HCT116 (cell line): ENCODE data around the gene ESR2. TPM values are rescaled to one million over a fixed set of nuclear protein-coding genes. Genes with fewer than 3 reads are reported as not detected.

Source experiments
- ATAC-seq: fragments of 200-7000 bp; cut with Tn5 transposase; 2 replicates; pipeline ENCODE4 v1.9.1; 2020; ENCODE audit warnings: mild to moderate bottlenecking, moderate library complexity
- BruUV-seq: library from RNA; stranded (reverse); fragments of 400-500 nt; replicated peaks from 2 replicates; lab custom pipeline; 2021; lab: Mats Ljungman, UMichigan
- CTCF ChIA-PET: fragments of 300-600 bp; sonication (Branson Sonifier 250); formaldehyde crosslinking; loops from one replicate; lab custom pipeline; 2021; ENCODE audit warnings: antibody characterized with exemption; lab: Charles Lee
- POLR2A ChIA-PET: fragments of 300-600, 350-600 bp; sonication (Branson Sonifier 250); formaldehyde crosslinking; loops from one replicate; lab custom pipeline; 2021; ENCODE audit warnings: antibody characterized with exemption; lab: Charles Lee
- RAD21 ChIA-PET, 2 experiments: fragments of 300-600 bp; sonication (Branson Sonifier 250); formaldehyde crosslinking; loops; one replicate each; lab custom pipeline; 2023; ENCODE audit warnings: low total read pairs in 2 of 2; ENCODE audit not compliant: uncharacterized antibody in 2 of 2, unreplicated experiment in 2 of 2, low non-redundant PET in 1 of 2; lab: Charles Lee
- DNase-seq: peaks from one replicate; pipeline ENCODE4 v3.0.0-alpha.2; 2010; ENCODE audit warnings: low read depth, low spot score
- H2AFZ ChIP-seq: fragments of 200-600 bp; shearing (Covaris generic), sonication (generic); 2 replicates; pipeline ENCODE4 v1.6.1; 2017; ENCODE audit warnings: low read depth, mixed run types, mixed read lengths, antibody characterized with exemption, low read length; ENCODE audit not compliant: poor library complexity, severe bottlenecking
- H3K27ac ChIP-seq: 2 replicates; pipeline ENCODE4 v1.5.1; 2012; ENCODE audit warnings: low read depth, low read length
- H3K27me3 ChIP-seq: fragments of 200-600 bp; sonication (generic); 2 replicates; pipeline ENCODE4 v1.6.1; 2016; ENCODE audit warnings: mixed run types, low read length, mixed read lengths; ENCODE audit not compliant: insufficient read depth
- H3K36me3 ChIP-seq, 2 experiments: fragments of 200-500 bp in 1 of 2; fragments of 200-600 bp in 1 of 2; sonication (Bioruptor generic) in 1 of 2; sonication (generic) in 1 of 2; 2 replicates each; pipeline versions ENCODE4 v1.5.1 to v1.6.1; 2014 to 2016; ENCODE audit warnings: low read length in 2 of 2, inconsistent platforms in 1 of 2, mixed read lengths in 1 of 2, mixed run types in 1 of 2; ENCODE audit not compliant: insufficient read depth in 2 of 2, control insufficient read depth in 1 of 2
- H3K4me1 ChIP-seq, 2 experiments: fragments of 200-600 bp in 1 of 2; sonication (generic) in 1 of 2; 2 replicates each; pipeline versions ENCODE4 v1.5.1 to v1.6.1; 2012 to 2017; ENCODE audit warnings: low read length in 2 of 2, inconsistent platforms in 1 of 2, mild to moderate bottlenecking in 1 of 2, mixed read lengths in 1 of 2, mixed run types in 1 of 2, moderate library complexity in 1 of 2; ENCODE audit not compliant: insufficient read depth in 2 of 2, control insufficient read depth in 1 of 2
- H3K4me2 ChIP-seq: fragments of 200-600 bp; sonication (generic); 2 replicates; pipeline ENCODE4 v1.6.1; 2017; ENCODE audit warnings: mixed run types, low read length, mixed read lengths
- H3K4me3 ChIP-seq, 2 experiments: fragments of 200-600 bp in 1 of 2; sonication (generic) in 1 of 2; replicated peaks in 1 of 2; 2 replicates each; pipeline ENCODE4 v1.5.1; 2011 to 2016; ENCODE audit warnings: low read length in 2 of 2, control low read depth in 1 of 2, low read depth in 1 of 2, mild to moderate bottlenecking in 1 of 2, mixed read lengths in 1 of 2, mixed run types in 1 of 2
- H3K79me2 ChIP-seq: fragments of 200-600 bp; sonication (generic); 2 replicates; pipeline ENCODE4 v1.6.1; 2017; ENCODE audit warnings: mild to moderate bottlenecking, mixed run types, low read length, moderate library complexity, mixed read lengths; ENCODE audit not compliant: insufficient read depth
- H3K9ac ChIP-seq: fragments of 200-600 bp; sonication (generic); 2 replicates; pipeline ENCODE4 v1.6.1; 2016; ENCODE audit warnings: low read length, mixed read lengths
- H3K9me2 ChIP-seq: fragments of 200-600 bp; sonication (generic), shearing (Covaris generic); 2 replicates; pipeline ENCODE4 v1.6.1; 2017; ENCODE audit warnings: mixed run types, mild to moderate bottlenecking, moderate library complexity; ENCODE audit not compliant: insufficient read depth
- H3K9me3 ChIP-seq, 2 experiments: fragments of 200-500 bp in 1 of 2; fragments of 200-600 bp in 1 of 2; sonication (Bioruptor generic) in 1 of 2; sonication (generic) in 1 of 2; 2 replicates each; pipeline ENCODE4 v1.6.1; 2014 to 2017; ENCODE audit warnings: low read length in 2 of 2, mixed read lengths in 2 of 2, inconsistent platforms in 1 of 2, low read depth in 1 of 2, mild to moderate bottlenecking in 1 of 2, mixed run types in 1 of 2, moderate library complexity in 1 of 2; ENCODE audit not compliant: control insufficient read depth in 1 of 2, insufficient read depth in 1 of 2
- H4K20me1 ChIP-seq: fragments of 200-600 bp; sonication (generic), shearing (Covaris generic); 2 replicates; pipeline ENCODE4 v1.6.1; 2017; ENCODE audit warnings: mixed run types, mild to moderate bottlenecking, moderate library complexity; ENCODE audit not compliant: insufficient read depth
- ATF3 ChIP-seq: IDR thresholded peaks from 2 replicates; pipeline ENCODE4 v1.6.1; 2012
- CBX3 ChIP-seq: IDR thresholded peaks from 2 replicates; pipeline ENCODE4 v1.6.1; 2012; ENCODE audit warnings: low read depth
- CEBPB ChIP-seq: IDR thresholded peaks from 2 replicates; pipeline ENCODE4 v1.6.1; 2012; ENCODE audit warnings: low read depth
- ELF1 ChIP-seq: IDR thresholded peaks from 2 replicates; pipeline ENCODE4 v1.6.1; 2012; ENCODE audit warnings: low read depth, borderline replicate concordance
- EZH2 ChIP-seq: fragments of 200-600 bp; sonication (generic); IDR thresholded peaks from 2 replicates; pipeline ENCODE4 v1.6.1; 2017; ENCODE audit warnings: antibody characterized with exemption, mixed run types
- EZH2phosphoT487 ChIP-seq: fragments of 200-600 bp; IDR thresholded peaks from 2 replicates; pipeline ENCODE4 v1.6.1; 2018; ENCODE audit warnings: antibody characterized with exemption, borderline replicate concordance
- FOSL1 ChIP-seq: IDR thresholded peaks from 2 replicates; pipeline ENCODE4 v1.6.1; 2012; ENCODE audit warnings: low read depth
- JUND ChIP-seq: IDR thresholded peaks from 2 replicates; pipeline ENCODE4 v1.6.1; 2012
- MAX ChIP-seq: IDR thresholded peaks from 2 replicates; pipeline ENCODE4 v1.6.1; 2012
- POLR2A ChIP-seq: IDR thresholded peaks from 2 replicates; pipeline ENCODE4 v1.7.0; 2011; ENCODE audit warnings: borderline replicate concordance; ENCODE audit not compliant: insufficient read depth, insufficient read length; ENCODE audit errors: extremely low read depth
- SP1 ChIP-seq: IDR thresholded peaks from 2 replicates; pipeline ENCODE4 v1.6.1; 2012; ENCODE audit warnings: low read depth
- TCF7L2 ChIP-seq: IDR thresholded peaks from 2 replicates; pipeline ENCODE4 v1.7.0; 2011; ENCODE audit warnings: borderline replicate concordance, inconsistent platforms; ENCODE audit not compliant: insufficient read depth, insufficient read length; ENCODE audit errors: extremely low read depth
- YY1 ChIP-seq: IDR thresholded peaks from 2 replicates; pipeline ENCODE4 v1.6.1; 2011; ENCODE audit warnings: low read length, low read depth, moderate library complexity, mild to moderate bottlenecking; ENCODE audit not compliant: insufficient replicate concordance; ENCODE audit errors: extremely low read depth
- ZBTB33 ChIP-seq: IDR thresholded peaks from 2 replicates; pipeline ENCODE4 v1.6.1; 2011; ENCODE audit warnings: mild to moderate bottlenecking, low read length, moderate library complexity; ENCODE audit not compliant: insufficient replicate concordance; ENCODE audit errors: extremely low read depth
- ZFX ChIP-seq: fragments of 450-650 bp; IDR thresholded peaks from 2 replicates; pipeline ENCODE4 v1.6.1; 2017
- ZNF274 ChIP-seq: fragments of 200-500 bp; sonication (Bioruptor generic); IDR thresholded peaks from 2 replicates; pipeline ENCODE4 v1.6.1; 2014; ENCODE audit warnings: mild to moderate bottlenecking, low read depth, low read length, inconsistent platforms
- intact Hi-C: fragments of 100-400 bp; cut with micrococcal nuclease; formaldehyde crosslinking; loops from 2 replicates; pipeline ENCODE4 v1.10.0; 2022
- total RNA-seq: library from RNA; stranded (reverse); gene quantifications from one replicate; pipeline ENCODE4 v1.2.1, GENCODE V29; 2021; ENCODE audit not compliant: unreplicated experiment

The ESR2 gene
- total RNA-seq, 1 experiment from 2014 or later: 0.32 TPM

- Histone ChIP-seq H4K20me1 (no peaks in the 10 kb centered on the region), H3K4me3 (no peak overlapping the region), H3K36me3 (no peaks in the 10 kb centered on the region; a peak in 1 of 4 replicates), H3K9me2 (no peaks in the 10 kb centered on the region), H3K4me1 (no peaks in the 10 kb centered on the region), H3K79me2 (no peaks in the 10 kb centered on the region), H3K9ac (no peak overlapping the region), H3K27me3 (no peaks in the 10 kb centered on the region), H2AFZ (no peak overlapping the region), H3K4me2 (no peak overlapping the region), H3K9me3 (no peaks in the 10 kb centered on the region), H3K27ac (no peak overlapping the region)
- no peak for TF ChIP-seq ZBTB33
- no peak for TF ChIP-seq ATF3
- no peak for TF ChIP-seq CBX3
- TF ChIP-seq ZFX: no peak
- no peak for TF ChIP-seq FOSL1
- TF ChIP-seq ELF1: no peak
- no peak for TF ChIP-seq JUND
- no peak for TF ChIP-seq MAX
- no peak for TF ChIP-seq EZH2
- TF ChIP-seq TCF7L2: no peak
- TF ChIP-seq POLR2A: no peak
- no peak for TF ChIP-seq ZNF274
- no peak for TF ChIP-seq EZH2phosphoT487
- TF ChIP-seq YY1: no peak
- no peak for TF ChIP-seq SP1
- TF ChIP-seq CEBPB: no peak
- no TSS peak for BruUV-seq
- ChIA-PET CTCF (no interaction called here), RAD21 (no interaction called here), POLR2A (no interaction called here)
- intact Hi-C loops: no loop called here
- no peak for ATAC-seq
- DNase-seq: no peak
Measured at GRCh38 chr14:64200170-64200569, 94.0 kb downstream of the ESR2 start.
